COR-L47 (cell line): ENCODE data around the gene ADIRF.
"Not testable (repeated sequence)": the region's sequence is repeated elsewhere in the genome, so short reads cannot be mapped to it uniquely, and the experiment has no call there.

Experiments
- DNase-seq: peaks from one replicate; lab custom pipeline; 2025; lab: John Stamatoyannopoulos, UW

ADIRF gene

DNA sequence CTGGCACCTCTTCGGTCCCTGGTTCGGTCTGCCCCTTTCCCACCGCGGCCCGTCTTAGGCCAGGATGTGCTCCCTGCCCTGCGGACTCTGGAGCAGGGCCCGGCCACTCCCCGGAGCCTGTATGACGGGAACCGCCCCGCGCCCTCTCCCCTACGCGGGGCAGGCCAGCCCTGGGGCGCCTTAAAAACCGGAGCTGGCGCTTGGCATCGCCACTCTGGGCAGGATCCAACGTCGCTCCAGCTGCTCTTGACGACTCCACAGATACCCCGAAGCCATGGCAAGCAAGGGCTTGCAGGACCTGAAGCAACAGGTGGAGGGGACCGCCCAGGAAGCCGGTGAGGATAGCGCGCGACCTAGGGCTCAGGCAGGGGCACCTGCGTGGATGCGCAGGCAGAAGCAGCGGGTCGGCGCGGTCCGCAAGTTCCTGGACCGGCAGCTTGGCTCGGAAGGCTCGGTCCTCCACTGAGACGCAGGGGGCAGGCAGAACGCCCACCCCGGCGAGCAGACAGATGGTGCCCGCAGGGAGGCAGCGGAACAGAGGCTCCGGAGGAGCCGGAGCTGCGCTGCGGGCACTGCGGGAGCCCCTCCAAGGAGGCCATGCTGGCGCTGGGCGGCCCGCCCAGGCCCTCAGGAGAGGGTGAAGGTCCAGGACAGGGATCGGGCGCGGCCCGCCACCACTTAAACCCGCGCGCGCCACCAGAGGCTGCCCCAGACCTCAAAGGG, at the start of gene ADIRF:
Gene ADIRF (plus strand): TSS at position 212 of the 723 bp plus-strand sequence. CDS start 63 bp downstream, at position 275.
- no peak for DNase-seq

DNA sequence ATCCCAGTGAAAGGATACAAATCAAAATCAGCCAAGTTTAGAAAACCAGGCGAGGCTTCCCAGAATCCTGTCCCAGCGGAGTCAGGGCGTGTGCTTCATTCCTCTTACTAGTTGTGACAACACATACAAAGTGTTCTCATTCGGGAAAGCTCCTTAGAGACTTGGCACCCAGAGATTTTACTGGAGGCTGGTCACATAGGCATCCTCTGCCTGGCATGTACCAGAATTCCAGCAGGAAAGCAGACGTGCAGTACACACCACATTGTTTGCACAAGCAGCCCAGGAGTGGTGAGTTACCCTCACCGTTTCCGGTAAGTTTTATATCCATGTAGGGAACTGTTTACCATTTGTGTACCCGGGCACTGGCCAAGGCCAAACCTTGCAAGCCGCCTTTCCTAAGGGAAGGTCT, 45.7 kb upstream of the ADIRF start:
- no peak for DNase-seq

DNA sequence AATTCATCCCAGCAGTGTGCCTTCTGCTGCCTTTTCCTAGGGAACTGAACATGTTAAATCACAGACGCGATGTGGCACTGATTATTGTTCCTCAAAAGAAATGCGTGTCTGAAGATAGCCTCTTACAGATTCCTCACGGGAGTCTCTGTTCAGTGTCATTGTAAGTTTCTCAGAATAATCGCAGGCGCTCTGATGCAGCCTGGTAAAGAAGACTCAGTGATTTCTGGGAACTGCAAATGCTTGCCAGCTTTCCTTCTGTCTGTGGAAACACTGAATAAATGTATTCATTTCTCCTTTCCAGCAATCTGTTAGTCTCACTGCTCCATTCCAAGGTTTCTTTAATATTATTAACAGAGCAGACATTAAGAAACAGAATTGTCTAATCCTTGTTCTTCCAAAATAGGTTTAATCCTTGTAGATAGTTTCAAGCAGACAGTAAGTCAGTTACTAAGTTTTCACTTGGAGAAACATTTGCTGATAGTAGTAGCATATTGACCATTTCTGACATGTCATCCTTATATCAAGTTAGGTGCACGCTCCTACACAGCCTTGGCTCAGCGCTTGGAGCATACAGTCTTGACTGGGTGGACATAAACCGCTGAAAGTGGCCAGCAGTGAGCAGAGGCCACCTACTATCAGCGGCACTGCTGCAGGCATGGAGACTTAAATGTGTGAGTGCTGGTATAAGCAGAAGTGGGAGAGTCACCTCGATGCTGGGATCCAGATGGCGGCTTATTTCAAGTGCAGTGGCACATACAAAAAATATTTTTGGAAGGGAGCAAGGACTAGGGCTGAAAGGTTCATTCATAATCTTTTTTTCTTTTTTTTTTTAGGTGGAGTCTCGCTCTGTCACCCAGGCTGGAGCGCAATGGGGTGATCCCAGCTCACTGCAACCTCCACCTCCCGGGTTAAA, 38.6 kb upstream of the ADIRF start:
- DNase-seq = no peak

DNA sequence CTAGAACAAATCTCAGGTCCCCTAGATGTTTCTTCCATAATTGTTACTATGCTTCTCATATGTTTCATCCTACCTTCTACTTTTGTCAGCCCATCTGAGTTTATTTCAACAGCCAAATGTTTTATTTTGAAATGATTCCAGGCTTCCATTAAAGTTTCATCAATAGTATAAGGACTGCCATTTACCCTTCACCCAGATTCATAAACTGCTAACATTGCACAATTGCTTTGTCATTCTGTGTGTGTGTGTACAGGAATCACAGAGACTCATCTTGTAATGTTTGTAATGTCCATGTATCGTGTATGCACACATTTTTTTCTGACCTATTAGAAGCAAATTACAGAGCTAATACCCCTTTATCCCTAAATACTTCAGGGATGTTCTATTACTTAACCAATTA, 36.4 kb upstream of the ADIRF start:
- DNase-seq = no peak

DNA sequence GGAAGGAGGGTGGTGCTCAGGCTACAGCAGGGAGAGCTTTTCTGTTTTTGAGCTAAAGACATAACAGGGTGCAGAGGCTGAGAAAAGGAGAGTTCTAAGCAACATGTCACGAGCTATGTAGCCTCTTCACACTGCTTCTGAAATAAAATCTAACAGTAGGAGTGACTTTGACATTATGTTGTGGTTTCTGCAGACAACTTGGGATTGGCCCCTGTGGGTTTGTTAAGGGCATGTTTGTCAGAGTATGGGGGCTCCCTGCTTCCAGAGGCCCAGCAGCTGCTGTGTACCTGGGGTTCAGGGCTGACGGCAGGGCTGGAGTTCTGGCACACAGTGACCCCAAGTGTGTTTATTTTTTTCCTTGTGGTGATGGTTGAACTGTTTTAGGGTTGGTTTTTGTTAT, 35.6 kb upstream of the ADIRF start:
- no peak for DNase-seq

DNA sequence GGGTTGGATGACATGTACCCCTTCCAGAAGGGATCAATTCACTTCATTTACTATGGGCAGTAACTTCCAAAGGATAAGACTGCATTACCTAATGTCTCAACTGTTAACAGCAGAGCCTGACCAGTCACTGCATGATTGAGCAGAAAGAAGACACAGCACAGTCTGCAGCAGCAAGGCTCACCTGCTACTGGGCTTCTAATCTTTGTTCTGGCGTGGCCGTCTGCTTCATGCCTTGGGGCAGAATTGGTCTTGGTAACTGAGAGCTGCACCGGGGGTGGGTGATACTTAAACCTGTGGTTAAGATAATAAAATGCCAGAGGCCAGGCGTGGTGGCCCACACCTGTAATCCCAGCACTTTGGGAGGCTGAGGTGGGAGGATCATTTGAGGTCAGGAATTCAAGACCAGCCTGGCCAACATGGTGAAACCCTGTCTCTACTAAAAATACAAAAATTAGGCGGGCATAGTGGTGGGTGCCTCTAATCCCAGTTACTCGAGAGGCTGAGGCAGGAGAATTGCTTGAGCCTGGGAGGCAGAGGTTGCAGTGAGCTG, 34.0 kb upstream of the ADIRF start:
- not testable (repeated sequence) for DNase-seq

DNA sequence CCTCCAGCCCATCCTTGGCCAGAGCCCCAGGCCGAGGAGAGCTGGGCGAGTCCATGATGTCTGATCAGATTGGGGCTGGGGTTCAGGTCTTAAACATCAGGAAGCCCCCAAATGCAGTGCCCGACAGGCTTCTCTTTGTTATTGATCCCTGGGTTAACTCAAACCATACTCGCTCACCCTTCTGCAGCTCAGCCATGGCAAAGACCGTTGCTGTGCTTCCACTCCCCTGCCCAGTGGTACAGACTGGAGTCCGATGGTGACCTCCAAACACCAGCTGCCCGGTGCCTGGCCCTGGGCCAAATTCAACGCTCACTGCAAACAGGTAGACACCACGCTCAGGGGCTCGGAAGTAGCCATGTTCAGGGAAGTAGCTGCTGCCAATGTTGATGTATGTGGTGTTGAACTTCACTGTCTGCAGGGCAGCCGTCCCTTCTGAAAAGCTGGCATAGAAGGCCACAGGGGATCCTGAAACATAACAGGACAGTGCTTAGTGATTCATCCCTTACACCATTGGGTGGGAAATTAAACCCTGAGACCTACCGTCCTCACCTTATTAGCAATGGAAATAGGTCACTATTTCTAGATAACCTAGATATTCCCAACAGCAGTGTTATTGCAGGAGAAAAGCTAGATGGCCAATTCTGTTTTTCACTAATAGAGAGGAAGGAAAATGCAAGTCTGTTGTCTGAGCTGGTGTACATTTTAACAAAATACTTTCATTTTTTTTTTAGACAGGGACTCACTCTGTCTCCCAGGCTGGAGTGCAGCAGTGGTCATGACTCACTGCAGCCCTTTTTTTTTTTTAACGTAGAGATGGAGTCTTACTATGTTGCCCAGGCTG, 31.4 kb upstream of the ADIRF start:
- DNase-seq = no peak

DNA sequence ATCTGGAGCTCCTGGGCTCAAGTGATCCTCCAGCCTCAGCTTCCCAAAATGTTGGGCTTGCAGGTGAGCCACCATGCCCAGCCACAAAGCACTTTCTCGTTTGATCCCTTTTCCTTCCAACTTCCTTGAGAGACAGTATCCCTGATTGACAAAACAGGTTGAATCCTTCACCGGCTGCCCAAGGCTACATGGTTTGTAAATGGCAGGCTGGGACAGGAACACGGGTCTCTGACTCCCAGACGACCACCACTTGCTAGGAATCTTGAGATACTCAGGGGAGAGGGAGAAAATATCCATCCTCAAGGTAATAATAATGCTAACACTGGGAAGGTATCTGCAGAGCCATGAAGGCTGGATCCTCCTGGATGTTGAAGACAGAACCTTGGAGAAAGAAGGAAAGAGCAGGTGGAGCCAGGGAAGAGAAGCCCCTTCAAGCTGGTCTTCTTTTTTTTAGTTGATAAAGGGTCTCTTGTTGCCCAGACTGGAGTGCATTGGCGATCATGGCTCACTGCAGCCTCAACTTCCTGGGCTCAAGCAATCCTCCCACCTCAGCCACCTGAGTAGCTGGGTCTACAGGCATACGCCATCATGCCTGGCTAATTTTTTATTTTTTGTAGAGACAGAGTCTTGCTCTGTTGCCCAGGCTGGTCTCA, 30.7 kb upstream of the ADIRF start:
- no peak for DNase-seq

DNA sequence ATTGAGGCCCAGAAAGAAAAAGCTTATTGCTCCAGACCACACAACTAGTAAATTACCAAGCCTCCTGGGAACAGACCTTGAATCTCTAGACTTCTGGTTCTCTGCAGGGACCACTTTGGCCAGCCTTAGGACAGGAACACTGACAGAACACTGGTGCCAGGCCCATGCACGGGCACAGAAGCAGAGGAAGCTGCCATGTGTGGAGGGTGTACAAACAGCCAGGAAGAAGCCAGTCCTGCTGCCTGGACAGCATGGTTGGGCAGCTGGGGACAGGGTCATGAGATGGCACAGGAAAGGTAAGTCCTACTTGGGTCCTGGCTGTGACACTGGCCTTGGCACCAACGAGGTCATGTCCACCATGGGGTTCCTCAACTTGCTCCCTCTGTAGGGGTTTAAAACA, 30.0 kb upstream of the ADIRF start:
- no peak for DNase-seq

DNA sequence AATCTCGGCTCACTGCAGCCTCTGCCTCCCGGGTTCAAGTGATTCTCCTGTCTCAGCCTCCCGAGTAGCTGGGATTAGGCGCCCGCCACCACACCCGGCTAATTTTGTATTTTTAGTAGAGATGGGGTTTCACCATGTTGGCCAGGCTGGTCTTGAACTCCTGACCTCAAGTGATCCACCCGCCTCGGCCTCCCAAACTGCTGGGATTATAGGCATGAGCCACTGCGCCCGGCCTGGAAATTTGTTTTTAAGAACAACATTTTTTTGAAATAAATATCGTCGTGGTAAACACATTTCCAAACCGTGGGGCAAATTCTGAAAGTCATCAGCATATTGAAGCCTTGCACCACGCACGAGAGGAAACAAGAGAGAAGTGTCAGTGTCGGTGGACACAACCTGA, 28.2 kb upstream of the ADIRF start:
- DNase-seq = not testable (repeated sequence)

DNA sequence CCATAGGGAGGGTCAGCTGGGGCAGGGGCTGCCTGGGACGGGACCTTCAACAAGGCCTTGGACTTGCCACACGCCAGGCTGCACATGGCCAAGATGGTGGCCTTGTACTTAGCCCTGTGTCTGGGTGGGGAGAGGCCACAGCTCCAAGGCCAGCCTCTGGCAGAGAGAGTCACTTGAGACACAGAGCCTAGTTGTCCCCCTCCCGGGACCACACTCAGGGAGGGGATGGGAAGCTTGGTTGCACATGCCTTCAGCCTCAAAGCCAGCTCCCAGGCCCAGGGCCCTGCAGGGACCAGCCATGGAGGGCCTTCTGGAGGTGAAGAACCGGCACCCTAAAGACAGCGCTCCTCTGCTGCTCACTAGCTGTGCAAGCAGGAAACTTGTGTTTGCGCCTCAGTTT, 27.6 kb upstream of the ADIRF start:
- no peak for DNase-seq

DNA sequence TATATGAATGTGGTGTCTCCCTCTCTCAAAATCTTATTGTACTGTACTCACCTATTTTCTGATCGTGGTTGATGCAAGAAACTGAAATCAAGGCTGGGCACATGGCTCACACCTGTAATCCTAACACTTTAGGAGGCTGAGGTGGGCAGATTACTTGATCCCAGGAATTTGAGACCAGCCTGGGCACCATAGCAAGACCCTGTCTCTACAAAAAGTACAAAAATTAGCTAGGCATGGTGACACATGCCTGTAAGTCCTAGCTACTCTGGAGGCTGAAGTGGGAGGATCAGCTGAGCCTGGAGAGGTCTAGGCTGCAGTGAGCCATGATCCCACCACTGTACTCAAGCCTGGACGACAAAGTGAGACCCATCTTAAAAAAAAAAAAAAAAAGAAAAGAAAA, 26.9 kb upstream of the ADIRF start:
- DNase-seq = no peak

DNA sequence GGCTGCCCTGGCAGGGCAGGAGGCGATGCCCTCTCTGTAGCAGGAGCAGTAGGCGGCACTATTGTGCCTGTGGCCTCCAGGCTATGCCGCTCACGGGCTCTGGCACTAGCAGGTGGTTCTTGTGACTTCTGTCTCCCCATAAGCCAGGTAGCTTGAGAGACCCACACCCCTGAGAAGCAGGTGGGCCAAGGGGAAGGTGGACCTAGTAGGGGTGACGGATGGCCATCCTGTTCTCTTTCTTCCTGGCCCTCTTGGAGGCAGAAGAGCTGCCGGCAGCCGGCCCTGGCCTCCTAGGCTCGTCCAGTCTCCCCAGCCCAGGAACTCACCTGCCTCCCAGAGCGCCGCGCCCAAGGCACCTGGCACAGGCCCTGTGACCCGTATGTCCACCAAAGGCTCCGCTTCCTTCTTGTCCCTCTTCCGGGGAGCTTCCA, 26.3 kb upstream of the ADIRF start:
- DNase-seq = no peak

DNA sequence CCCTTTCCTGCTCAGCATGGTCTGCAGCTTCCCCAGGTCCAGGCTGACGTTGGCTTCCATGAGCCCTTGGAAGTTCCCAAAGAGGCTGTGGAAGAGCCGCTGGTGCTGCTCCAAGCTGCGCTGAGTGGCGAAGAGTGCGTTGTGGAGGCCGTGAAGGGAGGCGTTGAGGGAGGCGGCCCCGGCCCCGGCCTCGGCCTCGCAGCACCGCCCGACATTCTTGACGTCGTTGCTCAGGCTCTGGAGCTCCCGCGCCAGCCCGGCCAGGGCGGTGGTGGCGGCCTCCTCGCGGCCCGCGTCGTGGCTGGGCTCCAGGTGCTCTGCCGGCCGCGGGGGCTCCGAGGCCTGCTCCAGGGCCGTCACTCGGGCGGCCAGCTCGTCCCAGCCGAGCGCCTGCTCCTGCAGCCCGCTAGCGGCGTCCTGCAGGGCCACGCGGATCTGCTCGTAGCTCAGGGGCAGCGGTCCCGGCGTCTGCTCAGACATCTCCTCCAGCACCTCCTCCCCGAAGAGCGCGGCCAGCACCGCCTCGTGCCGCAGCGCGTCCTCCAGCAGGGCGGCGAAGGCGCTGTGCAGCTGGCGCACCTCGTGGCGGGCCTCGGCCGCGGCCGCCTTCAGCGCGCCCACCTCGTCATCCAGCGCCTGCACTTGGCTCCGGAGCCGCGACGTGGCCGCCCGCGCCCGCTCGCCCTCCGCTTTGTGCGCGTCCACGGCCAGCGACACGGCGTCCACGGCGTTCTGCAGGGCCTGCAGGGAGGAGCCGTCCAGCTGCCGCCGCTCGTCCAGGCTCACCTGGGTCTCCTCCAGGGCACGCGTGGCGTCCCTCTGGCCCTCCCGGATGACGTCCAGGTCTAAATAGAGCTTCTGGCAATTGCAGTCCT, 25.6 kb upstream of the ADIRF start:
- DNase-seq = no peak

DNA sequence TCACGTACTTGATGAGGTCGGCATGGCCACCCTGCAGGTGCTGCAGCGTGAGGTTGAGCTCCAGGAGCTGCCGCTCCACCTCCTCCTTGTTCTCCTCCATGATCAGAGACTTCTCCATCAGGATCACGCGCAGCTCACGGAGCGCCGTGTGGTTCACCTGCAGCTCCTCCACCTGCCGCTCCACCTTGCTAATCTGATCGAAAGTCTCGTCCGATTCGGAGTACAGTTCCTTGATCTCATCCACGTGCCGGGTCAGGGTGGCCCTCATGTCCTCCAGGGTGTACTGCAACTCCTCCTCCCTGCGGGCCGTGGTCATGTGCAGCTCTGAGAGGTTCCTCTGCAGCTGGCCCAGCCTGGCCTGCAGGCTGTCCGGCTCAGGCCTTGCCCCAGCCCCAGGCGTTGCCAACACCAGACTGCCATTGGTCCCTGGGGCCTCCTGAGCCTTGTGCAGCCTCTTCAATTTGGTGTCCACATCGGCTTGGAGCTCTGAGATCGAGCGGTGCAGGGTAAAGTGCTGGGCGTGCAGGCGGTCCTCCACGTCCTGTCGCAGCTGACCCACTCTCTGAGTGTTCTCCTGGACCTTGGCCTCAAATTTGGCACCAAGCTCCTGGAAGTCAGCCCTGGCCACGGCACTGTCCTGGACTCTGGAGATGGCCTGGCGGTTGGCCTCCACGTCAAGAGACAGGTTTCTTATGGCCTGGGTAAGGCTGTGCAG, 24.8 kb upstream of the ADIRF start:
- no peak for DNase-seq

DNA sequence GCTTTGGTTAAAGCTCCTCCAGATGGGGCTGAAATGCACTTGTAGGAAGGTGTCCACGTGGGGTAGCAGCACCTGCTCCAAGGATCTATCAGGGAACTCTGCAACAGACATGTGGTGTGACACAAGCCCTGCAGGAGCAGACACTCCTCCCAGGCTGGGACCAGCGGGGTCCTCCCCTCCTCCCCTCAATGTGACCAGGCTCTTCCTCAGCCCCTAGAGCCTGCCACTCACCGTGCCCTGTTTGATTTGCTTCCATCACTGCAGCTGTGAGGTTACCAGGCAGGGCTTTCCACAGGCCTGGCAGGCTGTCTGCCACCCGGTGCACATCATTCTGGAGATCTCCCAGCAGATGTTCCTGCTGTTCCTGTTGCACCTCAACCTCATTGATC, 24.3 kb upstream of the ADIRF start:
- no peak for DNase-seq

DNA sequence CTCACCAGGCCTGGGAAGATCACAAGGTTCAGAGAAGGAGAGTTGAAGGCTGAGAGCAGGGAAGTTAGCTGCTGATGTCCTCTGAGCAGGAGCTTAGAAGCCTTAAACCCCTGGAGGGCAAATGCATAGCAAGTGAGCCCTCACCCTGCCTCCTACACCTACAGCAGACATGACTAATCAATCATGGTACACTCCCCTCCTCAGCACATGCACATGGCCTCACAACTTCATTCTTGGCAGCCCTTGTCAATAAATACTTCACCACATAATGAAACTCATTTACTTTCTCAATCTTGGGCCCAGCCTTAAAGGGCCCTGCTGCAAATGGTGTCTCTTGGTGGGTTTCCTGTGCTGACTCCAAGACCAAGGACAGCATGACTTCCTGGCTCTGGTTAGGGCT, 23.8 kb upstream of the ADIRF start:
- no peak for DNase-seq

DNA sequence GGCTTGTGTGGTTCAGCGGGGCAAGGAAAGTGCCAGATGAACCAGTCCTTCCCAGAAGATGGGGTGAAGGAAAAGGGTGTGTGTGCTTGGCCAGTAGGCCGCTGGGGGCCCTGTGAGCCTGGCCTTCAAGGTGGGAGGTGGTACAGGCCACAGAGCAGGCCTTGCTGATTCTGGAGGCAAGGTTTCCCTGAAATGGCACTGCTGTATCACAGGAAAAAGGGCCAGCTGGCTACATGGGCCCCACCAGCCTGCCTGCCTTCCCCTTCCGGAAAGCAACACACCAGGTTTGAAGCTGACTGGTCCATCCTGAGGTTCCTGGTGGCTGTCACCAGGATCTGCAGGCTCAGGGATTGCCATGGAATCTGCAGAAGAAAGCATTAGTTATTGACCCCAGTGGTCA, 23.4 kb upstream of the ADIRF start:
- DNase-seq = no peak

DNA sequence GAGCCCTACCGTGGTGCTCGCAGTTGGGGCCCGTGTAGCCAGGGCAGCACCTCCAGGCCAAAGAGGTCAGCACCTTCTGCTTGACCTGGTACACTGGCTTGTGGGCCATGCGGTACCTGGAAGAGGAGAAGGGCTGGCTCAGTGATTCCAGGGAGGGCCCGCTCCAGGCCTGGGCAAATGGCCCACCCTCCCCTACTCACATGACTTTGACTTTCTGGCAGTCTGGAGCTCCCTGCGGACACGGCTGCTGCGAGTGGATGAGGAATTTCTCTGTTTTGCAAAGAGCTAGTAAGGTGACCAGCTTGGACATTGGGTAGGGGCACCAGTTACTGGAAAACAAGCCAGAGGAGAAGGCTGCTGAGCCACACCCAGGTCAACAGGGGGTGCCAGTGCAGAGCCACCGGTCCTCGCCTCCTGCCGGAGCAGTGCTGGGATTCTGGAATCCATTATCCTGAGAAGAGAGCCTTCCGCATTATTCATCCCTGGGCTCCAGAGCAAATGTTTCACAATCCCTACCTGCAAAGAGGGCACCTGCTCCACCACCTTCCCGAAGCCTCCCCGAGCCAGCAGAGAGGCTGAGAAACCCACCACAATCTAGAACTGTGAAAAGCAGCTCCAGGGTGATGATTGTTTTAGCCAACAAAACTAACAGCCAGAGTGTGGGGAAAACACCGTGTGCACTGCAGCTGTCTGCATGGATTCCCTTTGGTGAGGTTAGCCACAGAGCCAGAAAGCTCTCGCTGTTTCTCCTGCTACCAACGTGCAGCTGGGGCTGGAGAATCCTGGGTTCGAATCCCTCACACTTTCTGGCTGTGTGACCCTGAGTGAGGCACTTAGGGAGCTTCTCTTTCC, 22.7 kb upstream of the ADIRF start:
- no peak for DNase-seq
